B cell (primary cell): ENCODE data around the gene GRIK3.

Experiments
- CTCF ChIP-seq: fragments of 200-600 bp; IDR thresholded peaks from one replicate; pipeline ENCODE4 v1.8.0; 2022; ENCODE audit warnings: antibody characterized with exemption, mild to moderate bottlenecking
- EZH2 ChIP-seq: IDR thresholded peaks from 2 replicates; pipeline ENCODE4 v1.6.1; 2012; ENCODE audit warnings: borderline replicate concordance, low read depth, mild to moderate bottlenecking, moderate library complexity, low read length; ENCODE audit not compliant: insufficient read depth, poor library complexity, severe bottlenecking

GRCh38 chr1:36861375-36861774 is 172.9 kb downstream of the GRIK3 start:
- no peak for TF ChIP-seq CTCF
- no peak for TF ChIP-seq EZH2
